GM12892 (cell line): ENCODE data around the gene SLC15A1.

Experiments used
- POLR2A ChIP-seq: IDR thresholded peaks from 2 replicates; pipeline ENCODE4 v1.6.1; 2011; ENCODE audit warnings: low read depth, low read length, control low read depth
- POLR2AphosphoS5 ChIP-seq: IDR thresholded peaks from 2 replicates; pipeline ENCODE4 v1.6.1; 2011; ENCODE audit warnings: low read depth, low read length, control low read depth
- TAF1 ChIP-seq: IDR thresholded peaks from 2 replicates; pipeline ENCODE4 v1.6.1; 2011; ENCODE audit warnings: low read depth, mild to moderate bottlenecking, control low read depth, low read length, borderline replicate concordance

DNA sequence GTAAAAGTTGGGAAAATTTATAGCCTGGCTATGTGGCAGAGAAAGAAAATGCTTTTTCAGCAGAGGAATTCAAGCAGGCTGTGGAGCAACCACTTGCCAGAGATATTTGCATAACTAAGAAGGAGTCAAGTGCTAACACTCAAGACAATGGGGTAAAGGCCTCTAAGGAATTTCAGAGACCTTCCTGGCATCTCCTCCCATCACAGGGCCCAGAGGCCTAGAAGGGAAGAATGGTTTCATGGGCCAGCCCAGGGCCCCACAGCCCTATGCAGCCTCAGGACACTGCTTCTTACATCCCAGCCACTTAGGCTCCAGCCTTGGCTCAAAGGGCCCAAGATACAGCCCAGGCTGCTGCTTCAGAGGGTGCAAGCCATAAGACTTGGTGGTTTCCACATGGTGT, 14.3 kb downstream of the SLC15A1 start:
- no peak for TF ChIP-seq POLR2A
- TF ChIP-seq TAF1 = no peak
- TF ChIP-seq POLR2AphosphoS5 = no peak
